HCT116 (cell line): ENCODE results near the gene NSFL1C.

Source experiments
- CTCF ChIP-seq, 3 experiments: fragments of 200-600 bp in 1 of 3; sonication (generic) in 1 of 3; IDR thresholded peaks in 2 of 3; conservative IDR thresholded peaks in 1 of 3; 2 replicates each; pipeline ENCODE4 v1.5.1; 2012 to 2017; ENCODE audit warnings: low read depth in 2 of 3, low read length in 2 of 3, antibody characterized with exemption in 1 of 3, borderline replicate concordance in 1 of 3, control low read depth in 1 of 3, mild to moderate bottlenecking in 1 of 3, mixed read lengths in 1 of 3, mixed run types in 1 of 3, moderate library complexity in 1 of 3; ENCODE audit not compliant: insufficient read depth in 1 of 3
- EZH2 ChIP-seq: fragments of 200-600 bp; sonication (generic); IDR thresholded peaks from 2 replicates; pipeline ENCODE4 v1.6.1; 2017; ENCODE audit warnings: antibody characterized with exemption, mixed run types
- MAX ChIP-seq: IDR thresholded peaks from 2 replicates; pipeline ENCODE4 v1.6.1; 2012
- POLR2AphosphoS5 ChIP-seq: IDR thresholded peaks from 2 replicates; pipeline ENCODE4 v1.6.1; 2011; ENCODE audit warnings: mild to moderate bottlenecking, low read depth, low read length, moderate library complexity
- RAD21 ChIP-seq: IDR thresholded peaks from 2 replicates; pipeline ENCODE4 v1.6.1; 2012; ENCODE audit warnings: low read depth, mild to moderate bottlenecking
- ZFX ChIP-seq: fragments of 450-650 bp; IDR thresholded peaks from 2 replicates; pipeline ENCODE4 v1.6.1; 2017

- TF ChIP-seq RAD21 (no peak), MAX (no peak), ZFX (no peak), EZH2 (no peak), CTCF (IDR thresholded peaks at IDR 0.05 in 2 of 3, conservative IDR thresholded peaks at IDR 0.05 in 1 of 3; ENCODE audit: borderline replicate concordance in 1 of 3, insufficient read depth in 1 of 3, low read depth in 2 of 3, low read length in 2 of 3) (no peak), POLR2AphosphoS5 (no peak)
Observed at GRCh38 chr20:1467082-1467354, 369 bp upstream of the NSFL1C start.
